Body of pancreas (tissue), 4 donors: ENCODE data around the gene CAMTA1.

Experiments used
- CTCF ChIP-seq, 7 experiments: fragments of 450-650 bp in 4 of 7; fragments of 200-600 bp in 3 of 7; sonication (generic) in 3 of 7; IDR thresholded peaks; one replicate each; pipeline ENCODE4 v1.5.1; 2016 to 2019; ENCODE audit warnings: antibody characterized with exemption in 7 of 7
- POLR2A ChIP-seq, 3 donors: fragments of 450-650 bp; IDR thresholded peaks; one replicate each; pipeline ENCODE4 v1.6.1; 2016; ENCODE audit warnings: antibody characterized with exemption in 3 of 3, mild to moderate bottlenecking in 2 of 3

- no peak for TF ChIP-seq CTCF (IDR thresholded peaks at IDR 0.05)
- TF ChIP-seq POLR2A (IDR thresholded peaks at IDR 0.05) = no peak
Observed at GRCh38 chr1:7654725-7655124, 869.5 kb downstream of the CAMTA1 start.
